ENCODE data around the gene LRIG1.

DNA sequence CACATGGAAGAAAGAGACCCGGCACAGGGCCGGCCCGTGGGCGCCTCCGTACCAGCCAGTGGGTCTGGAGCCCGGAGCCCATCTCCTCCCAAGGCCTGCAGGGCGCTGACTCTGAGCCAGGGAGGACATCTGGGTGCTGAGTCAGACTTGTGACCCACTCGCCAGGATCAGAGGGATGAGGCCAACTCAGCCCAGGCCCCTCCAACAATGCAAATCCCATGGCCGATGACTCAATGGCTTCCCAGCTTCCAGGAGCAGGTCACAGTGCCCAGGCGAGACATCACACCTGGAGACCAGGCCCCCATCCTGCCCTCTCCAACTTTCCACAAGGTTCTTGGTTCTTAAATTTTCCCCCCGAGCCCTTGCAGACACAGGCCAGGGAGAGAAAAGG, 95.1 kb downstream of the LRIG1 start:
- TF ChIP-seq TAF1 (IDR thresholded peaks at IDR 0.05; ENCODE audit: borderline replicate concordance, insufficient read depth, low read length), result no peak
- no peak for TF ChIP-seq POLR2AphosphoS5 (IDR thresholded peaks at IDR 0.05; ENCODE audit: low read depth, low read length)
- TF ChIP-seq REST (IDR thresholded peaks at IDR 0.05; ENCODE audit: insufficient read depth in 1 of 2, low read depth in 2 of 2, low read length in 2 of 2), result no peak
- TF ChIP-seq SIN3A (IDR thresholded peaks at IDR 0.05; ENCODE audit: borderline replicate concordance, insufficient read depth, low read length), result no peak
- TF ChIP-seq FOXP2 (optimal IDR thresholded peaks at IDR 0.05; ENCODE audit: borderline replicate concordance, extremely low read depth, extremely low read length, insufficient read depth), result no peak

Measured in PFSK-1 (cell line).